ENCODE measurements around the gene KIAA1549. TPM values are rescaled to one million over a fixed set of nuclear protein-coding genes. Genes with fewer than 3 reads are reported as not detected.
"Not testable (repeated sequence)": the region's sequence is repeated elsewhere in the genome, so short reads cannot be mapped to it uniquely, and the experiment has no call there.

The KIAA1549 gene
- total RNA-seq, result 0.77 and 0.95 TPM in 2 replicates

DNA sequence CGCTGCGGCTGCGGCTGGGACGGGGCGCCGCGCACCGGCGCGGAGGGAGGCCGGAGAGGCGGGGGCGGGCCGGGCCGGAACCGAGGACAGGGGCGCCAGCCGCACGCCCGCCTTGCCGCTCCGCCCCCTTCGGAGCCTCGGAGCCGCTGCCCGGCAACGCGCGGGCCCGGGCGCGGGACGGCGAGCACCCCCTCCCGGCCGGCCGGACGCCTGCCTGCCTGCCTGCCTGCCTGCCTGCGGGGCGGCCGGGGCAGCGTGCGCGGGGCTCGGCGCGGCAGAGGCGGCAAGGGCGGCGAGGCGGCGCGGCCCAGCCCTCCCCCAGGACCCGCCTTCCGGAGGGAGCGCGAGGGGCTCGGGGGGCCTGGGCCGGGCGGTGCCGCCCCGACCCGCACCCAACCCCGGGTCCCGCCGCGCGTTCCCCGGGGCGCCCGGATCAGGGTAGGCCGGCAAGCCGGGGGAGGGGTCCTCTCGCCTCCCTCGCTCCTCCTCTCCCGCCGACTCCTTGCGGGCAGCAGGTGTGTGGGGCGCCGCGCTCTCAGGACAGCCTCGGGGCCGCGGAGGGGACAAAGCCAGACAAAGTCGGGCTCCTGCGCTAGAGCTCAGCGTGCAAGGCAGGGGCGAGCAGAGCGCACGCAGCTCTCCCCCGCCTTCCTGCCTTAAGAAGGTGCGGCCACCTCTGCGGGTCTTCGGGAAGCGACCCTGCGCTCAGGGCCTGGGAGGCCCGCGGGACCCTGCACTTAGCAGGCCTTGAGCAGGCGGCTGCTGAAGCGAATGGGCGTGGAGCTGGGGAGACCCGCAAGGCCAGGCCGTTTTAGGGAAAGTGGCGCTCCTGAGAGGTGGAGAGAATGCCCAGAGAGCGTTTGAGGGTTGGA, at the start of gene KIAA1549:
Gene KIAA1549 (minus strand): TSS at position 58 of the 872 bp plus-strand sequence. CDS start 120 bp downstream, outside the sequence.
- H3K4me1 Mint-ChIP-seq, result peaks cover 11% of the 10 kb centered on the region

DNA sequence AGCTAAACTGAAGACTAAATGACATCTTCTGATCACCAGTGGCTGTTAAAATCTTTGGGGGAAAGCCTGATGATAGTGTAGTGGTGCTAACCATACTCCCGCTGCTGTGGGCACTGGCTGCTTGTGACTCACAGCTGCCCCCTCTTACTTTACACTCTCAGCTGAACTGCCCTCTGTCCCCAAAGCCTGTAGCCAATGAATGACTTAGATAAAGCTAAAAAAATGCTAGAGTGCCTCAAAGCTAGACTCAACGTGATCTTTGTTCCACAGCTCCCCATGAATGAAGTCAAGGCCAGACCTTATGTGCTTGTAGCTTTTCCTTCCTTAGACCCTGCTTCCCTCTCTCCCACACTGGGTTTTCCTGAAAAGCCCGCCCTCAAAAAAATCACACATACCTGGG, 48.2 kb upstream of the KIAA1549 start:
- Mint-ChIP-seq H3K27me3 (no peaks in the 10 kb centered on the region), H3K9me3 (no peaks in the 10 kb centered on the region), H3K4me1 (peaks cover 17% of the 10 kb centered on the region), H3K27ac (no peak overlapping the region), H3K4me3 (no peak overlapping the region), H3K36me3 (ENCODE audit: low read depth) (peaks cover 69% of the 10 kb centered on the region)
- intact Hi-C loops (cut with micrococcal nuclease), result no loop called here
- DNase-seq, result no peak

More for the DNA sequence above, at the start of gene KIAA1549:
- peak within 1 kb of the TSS; percentile 46 for H3K27ac Mint-ChIP-seq
- peaks cover 61% of the 10 kb centered on the region for H3K27me3 Mint-ChIP-seq
- H3K36me3 Mint-ChIP-seq (ENCODE audit: low read depth), result no peaks in the 10 kb centered on the region
- no peaks in the 10 kb centered on the region for H3K9me3 Mint-ChIP-seq
- H3K4me3 Mint-ChIP-seq, result peak within 1 kb of the TSS; percentile 85
- DNase-seq, result peak; percentile 88
- intact Hi-C loops (cut with micrococcal nuclease), result loop anchor here (5.0 kb wide), 1 partner anchor 79 kb away; no protein-coding TSS in a partner anchor

DNA sequence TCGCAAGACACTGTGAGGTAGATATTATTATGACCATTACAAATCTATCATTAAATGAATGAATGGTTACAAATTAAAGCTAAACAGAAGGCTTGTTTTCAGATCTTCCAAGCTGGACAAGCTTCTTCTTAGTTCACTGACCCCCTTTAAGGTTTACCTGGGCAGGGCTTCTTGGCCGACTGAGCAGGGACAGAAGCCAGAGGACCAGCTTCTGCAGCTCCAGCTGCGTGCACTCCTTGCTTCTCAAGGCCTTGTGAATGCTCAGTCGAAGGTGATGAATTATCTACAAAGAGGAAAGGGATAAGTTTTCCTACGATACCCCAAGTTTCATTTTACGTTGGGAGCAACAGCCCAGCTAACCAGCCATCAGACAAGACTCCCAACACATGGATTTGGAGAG, 45.4 kb upstream of the KIAA1549 start:
- H3K4me3 Mint-ChIP-seq, result no peak overlapping the region
- H3K4me1 Mint-ChIP-seq, result peaks cover 7% of the 10 kb centered on the region
- H3K36me3 Mint-ChIP-seq (ENCODE audit: low read depth), result peaks cover 66% of the 10 kb centered on the region
- H3K27ac Mint-ChIP-seq, result no peak overlapping the region
- no peak for DNase-seq
- no peaks in the 10 kb centered on the region for H3K27me3 Mint-ChIP-seq
- H3K9me3 Mint-ChIP-seq, result no peaks in the 10 kb centered on the region
- intact Hi-C loops (cut with micrococcal nuclease), result no loop called here

DNA sequence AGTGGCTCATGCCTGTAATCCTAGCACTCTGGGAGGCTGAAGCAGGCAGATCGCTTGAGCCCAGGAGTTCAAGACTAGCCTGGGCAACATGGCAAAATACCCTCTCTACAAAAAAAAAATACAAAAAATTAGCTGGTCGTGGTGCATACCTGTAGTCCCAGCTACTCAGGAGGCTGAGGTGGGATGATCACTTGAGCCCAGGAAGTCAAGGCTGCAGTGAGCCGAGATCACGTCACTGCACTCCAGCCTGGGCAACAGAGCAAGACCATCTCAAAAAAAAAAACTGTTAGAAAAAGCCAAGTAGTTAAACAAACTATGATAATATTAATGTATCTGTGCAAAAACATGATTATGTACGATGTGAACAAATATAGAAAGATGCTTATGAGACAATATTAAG, 44.7 kb upstream of the KIAA1549 start:
- H3K27ac Mint-ChIP-seq; intact Hi-C loops (cut with micrococcal nuclease); DNase-seq; H3K27me3 Mint-ChIP-seq; H3K4me1 Mint-ChIP-seq; H3K4me3 Mint-ChIP-seq; H3K9me3 Mint-ChIP-seq: not testable (repeated sequence)
- peaks cover 63% of the 10 kb centered on the region for H3K36me3 Mint-ChIP-seq (ENCODE audit: low read depth)

DNA sequence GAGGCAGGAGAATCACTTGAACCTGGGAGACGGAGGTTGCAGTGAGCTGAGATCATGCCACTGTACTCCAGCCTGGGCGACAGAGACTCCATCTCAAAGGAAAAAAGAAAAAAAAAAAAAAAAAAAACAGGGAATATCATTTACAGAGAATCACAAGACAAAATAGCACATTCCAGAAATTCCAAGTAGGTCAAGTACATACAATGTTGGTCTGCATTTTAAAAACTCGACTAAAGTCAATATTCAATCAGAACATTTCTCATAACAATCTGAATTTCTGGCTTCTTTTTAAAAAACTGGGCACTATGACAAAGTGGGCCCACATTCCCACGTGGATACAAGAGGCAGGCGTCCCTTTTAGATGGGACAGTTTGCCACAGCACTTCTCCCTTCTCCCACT, 41.9 kb upstream of the KIAA1549 start:
- intact Hi-C loops (cut with micrococcal nuclease), result no loop called here
- peaks cover 3% of the 10 kb centered on the region for H3K4me1 Mint-ChIP-seq
- no peak for DNase-seq
- H3K27ac Mint-ChIP-seq, result no peak overlapping the region
- H3K4me3 Mint-ChIP-seq, result no peak overlapping the region
- H3K36me3 Mint-ChIP-seq (ENCODE audit: low read depth), result peaks cover 48% of the 10 kb centered on the region
- H3K9me3 Mint-ChIP-seq, result no peaks in the 10 kb centered on the region
- H3K27me3 Mint-ChIP-seq, result no peaks in the 10 kb centered on the region

DNA sequence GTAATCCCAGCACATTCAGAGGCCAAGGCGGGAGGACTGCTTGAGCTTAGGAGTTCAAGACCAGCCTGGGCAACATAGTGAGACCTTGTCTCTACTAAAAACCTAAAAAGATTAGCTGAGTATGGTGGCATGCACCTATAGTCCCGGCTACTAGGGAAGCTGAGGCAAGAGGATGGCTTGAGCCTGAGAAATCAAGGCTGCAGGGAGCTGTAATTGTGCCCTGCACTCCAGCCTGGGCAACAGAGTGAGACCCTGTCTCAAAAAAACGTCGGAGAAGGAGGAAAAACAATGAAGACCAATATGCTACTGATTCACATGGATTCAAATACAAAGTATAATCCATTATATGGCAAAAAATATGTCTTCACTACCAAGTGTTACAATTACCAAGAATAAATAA, 41.1 kb upstream of the KIAA1549 start:
- H3K4me1 Mint-ChIP-seq, result peaks cover 5% of the 10 kb centered on the region
- no peak overlapping the region for H3K4me3 Mint-ChIP-seq
- peaks cover 43% of the 10 kb centered on the region for H3K36me3 Mint-ChIP-seq (ENCODE audit: low read depth)
- H3K9me3 Mint-ChIP-seq, result no peaks in the 10 kb centered on the region
- H3K27me3 Mint-ChIP-seq, result no peaks in the 10 kb centered on the region
- intact Hi-C loops (cut with micrococcal nuclease), result no loop called here
- no peak for DNase-seq
- no peak overlapping the region for H3K27ac Mint-ChIP-seq

DNA sequence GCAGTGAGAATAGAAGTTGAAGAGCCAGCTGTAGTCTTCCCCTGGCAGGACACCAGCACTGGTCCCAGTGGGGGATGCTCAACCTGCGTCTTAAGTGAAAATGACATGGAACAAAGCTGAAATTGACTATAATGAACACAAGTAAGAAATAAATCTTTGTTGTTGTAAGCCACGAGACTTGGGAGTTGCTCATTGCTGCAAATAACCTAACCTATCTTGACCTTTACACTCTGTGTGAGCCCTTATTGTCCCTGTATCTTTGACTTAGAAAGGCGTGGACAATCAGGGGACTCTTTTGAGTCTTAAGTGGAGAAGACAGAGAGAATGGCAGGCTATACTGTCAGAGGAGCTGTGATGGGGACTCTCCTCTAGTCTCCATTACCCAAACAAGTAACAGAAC, 37.7 kb upstream of the KIAA1549 start:
- Mint-ChIP-seq H3K27me3 (peaks cover 11% of the 10 kb centered on the region), H3K4me1 (peaks cover 7% of the 10 kb centered on the region), H3K27ac (no peak overlapping the region), H3K36me3 (ENCODE audit: low read depth) (peaks cover 23% of the 10 kb centered on the region), H3K9me3 (no peaks in the 10 kb centered on the region), H3K4me3 (no peak overlapping the region)
- DNase-seq, result no peak
- intact Hi-C loops (cut with micrococcal nuclease), result loop anchor here (5.0 to 10.0 kb wide), 2 partner anchors 113 to 326 kb away; partner anchors contain the start of gene FMC1

DNA sequence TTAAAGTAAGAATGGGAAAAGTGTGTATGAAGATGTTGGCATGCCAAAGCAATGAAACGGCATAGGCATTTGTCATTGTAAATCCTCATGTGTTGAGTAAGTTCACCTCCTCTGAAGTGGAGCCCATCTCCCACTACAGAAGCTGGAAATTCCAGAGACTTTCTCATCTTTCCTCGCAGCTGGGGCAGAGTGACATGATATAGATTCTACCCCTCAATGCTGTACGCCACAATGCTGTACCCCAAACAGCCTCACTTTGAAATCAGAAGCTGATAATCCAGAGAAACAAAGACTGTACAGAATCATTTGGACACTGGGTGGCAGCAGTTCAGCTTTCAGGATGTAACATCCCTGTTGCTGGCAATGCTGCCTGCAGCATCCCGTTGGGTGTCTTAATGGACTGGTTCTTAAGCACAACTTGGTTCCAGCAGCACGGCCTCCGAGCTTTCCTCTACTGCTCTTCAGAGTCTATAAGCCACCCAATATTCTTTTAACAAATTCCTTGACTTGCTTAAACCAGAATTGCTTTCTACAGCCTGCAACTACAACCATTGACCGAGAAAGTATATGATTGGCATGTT, 35.8 kb upstream of the KIAA1549 start:
- Mint-ChIP-seq H3K4me3 (no peak overlapping the region), H3K27ac (no peak overlapping the region), H3K36me3 (ENCODE audit: low read depth) (peaks cover 8% of the 10 kb centered on the region), H3K27me3 (peaks cover 17% of the 10 kb centered on the region), H3K9me3 (no peaks in the 10 kb centered on the region), H3K4me1 (peaks cover 7% of the 10 kb centered on the region)
- intact Hi-C loops (cut with micrococcal nuclease), result loop anchor here (1.0 to 10.0 kb wide), 4 partner anchors 28 to 328 kb away; partner anchors contain the start of gene FMC1
- peak; percentile 89 for DNase-seq

DNA sequence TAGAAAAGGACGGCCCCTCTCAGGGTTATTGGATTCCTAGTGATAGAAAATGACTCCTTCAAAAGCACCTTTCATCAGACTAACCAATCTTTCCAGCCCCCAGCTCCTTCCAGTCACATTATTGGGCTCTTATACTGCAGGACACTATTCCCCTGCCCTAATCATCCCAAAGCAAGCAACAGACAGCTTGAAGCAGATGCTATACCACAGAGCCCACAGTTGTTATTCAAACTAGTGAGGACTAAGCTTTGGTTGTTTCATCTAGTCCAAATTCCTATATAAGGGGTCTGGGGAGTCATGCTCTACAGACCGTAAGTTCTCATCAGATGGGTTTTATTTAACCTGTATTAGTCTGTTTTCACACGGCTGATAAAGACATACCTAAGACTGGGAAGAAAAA, 30.2 kb upstream of the KIAA1549 start:
- intact Hi-C loops (cut with micrococcal nuclease), result loop anchor here (10.0 kb wide), 1 partner anchor 333 kb away; the partner anchor contains the start of gene FMC1
- no peak for DNase-seq
- H3K27ac Mint-ChIP-seq, result no peak overlapping the region
- H3K4me3 Mint-ChIP-seq, result no peak overlapping the region
- no peaks in the 10 kb centered on the region for H3K4me1 Mint-ChIP-seq
- no peaks in the 10 kb centered on the region for H3K36me3 Mint-ChIP-seq (ENCODE audit: low read depth)
- H3K27me3 Mint-ChIP-seq, result peaks cover 17% of the 10 kb centered on the region
- H3K9me3 Mint-ChIP-seq, result peaks cover 4% of the 10 kb centered on the region

DNA sequence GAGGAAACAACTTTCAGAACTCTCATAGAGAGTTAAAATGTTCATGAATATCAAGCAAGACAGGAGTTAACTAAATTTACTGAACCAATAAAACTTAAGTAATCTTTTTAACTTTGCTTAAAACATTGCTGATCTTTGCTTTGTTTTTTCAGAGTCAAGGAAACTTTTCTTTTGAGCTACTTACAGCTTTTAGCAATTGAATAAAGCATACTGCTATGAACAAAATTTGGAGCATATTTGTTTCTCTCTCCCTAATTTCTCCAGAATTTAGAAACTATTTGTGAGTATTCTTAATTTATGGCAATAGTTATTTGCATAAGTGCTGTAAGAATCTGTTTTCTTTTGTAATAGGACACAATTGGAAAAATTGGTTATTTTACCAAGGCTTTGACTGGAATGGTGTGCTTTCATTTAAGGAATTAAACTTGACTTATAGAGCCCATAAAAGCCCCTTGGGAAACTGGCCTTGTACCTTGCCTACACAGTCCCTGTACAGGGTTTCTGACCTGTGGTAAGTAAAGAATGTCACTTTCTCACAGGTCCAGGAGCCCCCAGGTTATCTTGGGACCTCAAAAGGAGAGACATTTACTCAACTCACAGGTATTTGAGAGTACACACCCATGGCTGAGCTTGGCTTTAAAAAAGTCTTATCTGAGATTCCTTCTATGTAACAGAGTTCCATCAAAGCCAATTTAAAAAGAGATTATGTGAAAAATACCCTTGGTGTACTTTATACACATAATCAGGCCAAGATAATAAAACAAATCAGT, 23.3 kb upstream of the KIAA1549 start:
- DNase-seq, result no peak
- H3K27ac Mint-ChIP-seq, result no peak overlapping the region
- intact Hi-C loops (cut with micrococcal nuclease), result no loop called here
- H3K4me3 Mint-ChIP-seq, result no peak overlapping the region
- no peaks in the 10 kb centered on the region for H3K36me3 Mint-ChIP-seq (ENCODE audit: low read depth)
- peaks cover 6% of the 10 kb centered on the region for H3K27me3 Mint-ChIP-seq
- H3K9me3 Mint-ChIP-seq, result peaks cover 14% of the 10 kb centered on the region
- H3K4me1 Mint-ChIP-seq, result no peaks in the 10 kb centered on the region

DNA sequence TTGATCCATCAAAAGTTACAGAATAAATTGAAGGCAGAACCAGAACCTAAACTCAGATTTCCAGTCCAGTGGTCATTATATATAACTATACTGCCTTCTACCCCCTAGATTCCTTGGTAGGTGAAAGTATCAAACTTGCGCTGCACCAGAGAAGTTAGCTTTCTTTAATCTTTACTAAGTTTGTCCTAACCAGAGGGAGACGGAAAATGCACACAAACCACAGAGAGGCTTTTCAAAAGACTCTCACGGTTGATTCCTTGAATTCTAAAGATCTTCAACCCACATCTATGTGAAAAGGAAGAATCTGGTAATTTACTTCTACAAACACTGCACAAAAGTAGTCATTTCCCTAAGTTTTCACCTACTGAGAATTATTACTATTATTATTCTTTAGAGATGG, 18.2 kb upstream of the KIAA1549 start:
- DNase-seq, result no peak
- no peak overlapping the region for H3K4me3 Mint-ChIP-seq
- peaks cover 10% of the 10 kb centered on the region for H3K27me3 Mint-ChIP-seq
- no peak overlapping the region for H3K27ac Mint-ChIP-seq
- H3K4me1 Mint-ChIP-seq, result peaks cover 2% of the 10 kb centered on the region
- no peaks in the 10 kb centered on the region for H3K36me3 Mint-ChIP-seq (ENCODE audit: low read depth)
- intact Hi-C loops (cut with micrococcal nuclease), result no loop called here
- H3K9me3 Mint-ChIP-seq, result peaks cover 5% of the 10 kb centered on the region

DNA sequence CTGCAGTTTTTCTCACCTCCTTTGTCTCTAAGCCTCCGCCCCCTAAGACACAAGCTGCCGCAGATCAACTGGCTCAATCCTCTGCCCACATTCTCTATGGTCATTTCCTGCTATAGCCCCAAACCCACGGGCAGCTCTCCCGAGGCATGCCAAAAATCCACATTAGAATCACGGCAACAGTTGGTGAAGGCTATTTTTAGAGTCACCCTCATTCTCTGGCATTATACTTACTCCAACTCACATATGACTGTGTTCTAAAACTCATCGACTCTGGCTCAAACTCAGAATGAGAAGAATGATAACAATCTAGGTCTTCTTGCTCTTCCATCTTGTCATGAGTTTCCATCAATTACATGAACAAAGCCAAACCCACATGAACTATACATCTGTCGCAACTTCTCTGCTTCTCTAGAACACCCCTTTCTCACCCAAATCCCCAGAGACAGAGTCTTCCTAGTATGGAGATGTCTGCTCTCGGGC, 10.9 kb upstream of the KIAA1549 start:
- Mint-ChIP-seq H3K4me3 (no peak overlapping the region), H3K27me3 (peaks cover 29% of the 10 kb centered on the region), H3K36me3 (ENCODE audit: low read depth) (peaks cover 1% of the 10 kb centered on the region), H3K27ac (no peak overlapping the region), H3K4me1 (no peaks in the 10 kb centered on the region), H3K9me3 (peaks cover 6% of the 10 kb centered on the region)
- no peak for DNase-seq
- intact Hi-C loops (cut with micrococcal nuclease), result no loop called here

DNA sequence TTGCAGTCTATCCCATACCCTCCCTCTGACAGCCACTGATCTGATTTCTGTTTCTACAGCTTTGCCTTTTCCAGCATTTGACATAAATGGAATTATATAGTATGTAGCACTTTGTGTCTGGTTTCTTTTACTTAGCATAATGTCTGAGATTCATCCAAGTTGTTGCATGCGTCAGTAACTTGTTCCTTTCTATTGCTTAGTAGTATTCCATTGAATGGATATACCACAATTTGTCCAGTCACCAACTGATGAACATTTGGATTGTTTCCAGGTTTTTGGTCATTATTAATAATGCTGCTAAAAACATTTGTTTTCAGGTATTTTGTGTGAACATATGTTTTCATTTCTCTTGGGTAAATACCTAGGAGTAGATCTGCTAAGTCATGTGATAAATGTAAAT, 6.5 kb upstream of the KIAA1549 start:
- H3K4me3 Mint-ChIP-seq, result no peak overlapping the region
- intact Hi-C loops (cut with micrococcal nuclease), result no loop called here
- no peak for DNase-seq

More for the DNA sequence above, 6.5 kb upstream of the KIAA1549 start:
- peaks cover 6% of the 10 kb centered on the region for H3K9me3 Mint-ChIP-seq
- no peak overlapping the region for H3K27ac Mint-ChIP-seq
- H3K27me3 Mint-ChIP-seq, result peaks cover 45% of the 10 kb centered on the region
- peaks cover under 1% of the 10 kb centered on the region for H3K4me1 Mint-ChIP-seq
- H3K36me3 Mint-ChIP-seq (ENCODE audit: low read depth), result peaks cover 1% of the 10 kb centered on the region
